ENCODE results near the gene MEGF9. TPM values are rescaled to one million over a fixed set of nuclear protein-coding genes. Genes with fewer than 3 reads are reported as not detected.

Gene MEGF9
- total RNA-seq, 1 donor from 2014 or later: 10.0 TPM

- no peaks in the 10 kb centered on the region for H3K27me3 ChIP-seq (ENCODE audit: control insufficient read depth, insufficient read depth, low read length)
- no peaks in the 10 kb centered on the region for H3K36me3 ChIP-seq (ENCODE audit: control insufficient read depth, insufficient read depth, low read length)
- H3K4me3 ChIP-seq (ENCODE audit: low read depth, low read length): no peak overlapping the region
- DNase-seq (ENCODE audit: low read depth): no peak
- no peak for TF ChIP-seq CTCF (IDR thresholded peaks at IDR 0.05; ENCODE audit: insufficient read depth, low read length, poor library complexity, severe bottlenecking)
These were observed 139.8 kb downstream of the MEGF9 start for GRCh38 chr9:120574473-120574872.

- DNase-seq (ENCODE audit: low read depth): no peak
- TF ChIP-seq CTCF (IDR thresholded peaks at IDR 0.05; ENCODE audit: insufficient read depth, low read length, poor library complexity, severe bottlenecking): no peak
- no peaks in the 10 kb centered on the region for H3K27me3 ChIP-seq (ENCODE audit: control insufficient read depth, insufficient read depth, low read length)
- no peaks in the 10 kb centered on the region for H3K36me3 ChIP-seq (ENCODE audit: control insufficient read depth, insufficient read depth, low read length)
- H3K4me3 ChIP-seq (ENCODE audit: low read depth, low read length): no peak overlapping the region
These were observed 141.8 kb downstream of the MEGF9 start for GRCh38 chr9:120572472-120572871.

- TF ChIP-seq CTCF (IDR thresholded peaks at IDR 0.05; ENCODE audit: insufficient read depth, low read length, poor library complexity, severe bottlenecking): no peak
- DNase-seq (ENCODE audit: low read depth): no peak
- Histone ChIP-seq H3K36me3 (ENCODE audit: control insufficient read depth, insufficient read depth, low read length) (no peaks in the 10 kb centered on the region), H3K27me3 (ENCODE audit: control insufficient read depth, insufficient read depth, low read length) (no peaks in the 10 kb centered on the region), H3K4me3 (ENCODE audit: low read depth, low read length) (no peak overlapping the region)
These were observed 142.6 kb downstream of the MEGF9 start for GRCh38 chr9:120571443-120572257.

- no peak overlapping the region for H3K4me3 ChIP-seq (ENCODE audit: low read depth, low read length)
- no peaks in the 10 kb centered on the region for H3K27me3 ChIP-seq (ENCODE audit: control insufficient read depth, insufficient read depth, low read length)
- no peak for DNase-seq (ENCODE audit: low read depth)
- no peaks in the 10 kb centered on the region for H3K36me3 ChIP-seq (ENCODE audit: control insufficient read depth, insufficient read depth, low read length)
- no peak for TF ChIP-seq CTCF (IDR thresholded peaks at IDR 0.05; ENCODE audit: insufficient read depth, low read length, poor library complexity, severe bottlenecking)
These were observed 144.0 kb downstream of the MEGF9 start for GRCh38 chr9:120570296-120570695.

GRCh38 chr9:120569556-120569955, 144.7 kb downstream of the MEGF9 start:
- Histone ChIP-seq H3K27me3 (ENCODE audit: control insufficient read depth, insufficient read depth, low read length) (no peaks in the 10 kb centered on the region), H3K36me3 (ENCODE audit: control insufficient read depth, insufficient read depth, low read length) (no peaks in the 10 kb centered on the region), H3K4me3 (ENCODE audit: low read depth, low read length) (no peak overlapping the region)

More at GRCh38 chr9:120569556-120569955, 144.7 kb downstream of the MEGF9 start:
- no peak for DNase-seq (ENCODE audit: low read depth)
- TF ChIP-seq CTCF (IDR thresholded peaks at IDR 0.05; ENCODE audit: insufficient read depth, low read length, poor library complexity, severe bottlenecking): no peak
